Choroid plexus epithelial cell (primary cell): ENCODE data around the gene FGA.

Experiments
- DNase-seq: peaks from one replicate; pipeline ENCODE4 v3.0.0-alpha.2; 2010; ENCODE audit warnings: low read depth
- H3K4me3 ChIP-seq: 2 replicates; pipeline ENCODE4 v1.5.1; 2011; ENCODE audit warnings: low read depth, mild to moderate bottlenecking, control low read depth, low read length, moderate library complexity
- CTCF ChIP-seq: conservative IDR thresholded peaks from 2 replicates; pipeline ENCODE4 v1.5.1; 2011; ENCODE audit warnings: low read depth, mild to moderate bottlenecking, control low read depth, inconsistent platforms, low read length, moderate library complexity

FGA gene

GRCh38 chr4:154559494-154560418 is 30.8 kb downstream of the FGA start:
- peak; percentile 86 for DNase-seq
- H3K4me3 ChIP-seq, result no peak overlapping the region
- peak; percentile 79 for TF ChIP-seq CTCF

- no peak for TF ChIP-seq CTCF
- no peak overlapping the region for H3K4me3 ChIP-seq
- DNase-seq, result no peak
These were observed 31.4 kb downstream of the FGA start for GRCh38 chr4:154559141-154559493.

- TF ChIP-seq CTCF, result peak; percentile 94
These were observed 38.5 kb downstream of the FGA start for GRCh38 chr4:154551872-154552686.

GRCh38 chr4:154549894-154550790 is 40.4 kb downstream of the FGA start, which contains the start of gene PLRG1:
PLRG1 (minus strand) TSS chr4:154550400; CDS start chr4:154550308, 92 bp downstream.
- peak; percentile 25 for TF ChIP-seq CTCF
- H3K4me3 ChIP-seq, result peak within 1 kb of the TSS; percentile 87

More at GRCh38 chr4:154551872-154552686, 38.5 kb downstream of the FGA start:
- H3K4me3 ChIP-seq, result no peak overlapping the region
- peak; percentile 95 for DNase-seq

GRCh38 chr4:154545689-154546088 is 44.9 kb downstream of the FGA start:
- TF ChIP-seq CTCF, result peak; percentile 47
- no peak for DNase-seq

More at GRCh38 chr4:154549894-154550790, 40.4 kb downstream of the FGA start, which contains the start of gene PLRG1:
- peak; percentile 97 for DNase-seq

GRCh38 chr4:154542271-154542879 is 48.2 kb downstream of the FGA start:
- no peak for TF ChIP-seq CTCF
- H3K4me3 ChIP-seq, result no peak overlapping the region
- DNase-seq, result no peak

More at GRCh38 chr4:154545689-154546088, 44.9 kb downstream of the FGA start:
- no peak overlapping the region for H3K4me3 ChIP-seq
